ENCODE data around the gene PRKAG2. TPM values are rescaled to one million over a fixed set of nuclear protein-coding genes. Genes with fewer than 3 reads are reported as not detected.

PRKAG2 gene
- total and polyA plus RNA-seq, 8 donors = 12.9 to 34.6 (median 18.0) TPM

DNA sequence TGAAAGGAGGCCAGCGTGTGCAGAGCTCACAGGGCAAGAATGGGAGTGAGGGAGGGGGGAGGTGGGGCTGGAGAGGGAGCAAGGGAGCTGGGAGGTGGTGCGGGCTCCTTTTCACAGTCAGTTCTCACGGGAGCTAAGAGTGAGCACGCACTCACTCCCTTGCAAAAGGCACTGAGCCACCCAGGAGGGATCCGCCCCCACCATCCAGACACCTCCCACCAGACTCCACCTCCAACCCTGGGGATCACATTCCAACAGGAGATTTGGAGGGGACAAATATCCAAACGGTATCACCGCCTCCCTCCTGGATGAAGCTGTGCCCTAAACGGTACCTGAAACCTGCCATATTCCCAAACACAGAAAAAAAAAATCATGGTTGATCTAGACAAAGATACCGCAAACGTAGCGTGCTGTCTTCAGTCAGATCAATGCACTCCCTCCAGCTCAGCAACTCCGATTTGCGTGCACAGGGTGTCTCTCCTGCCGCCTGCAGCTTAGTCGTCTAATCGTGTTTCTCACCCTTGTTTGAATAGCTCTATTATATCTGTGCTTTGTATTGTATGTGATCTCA, 20.3 kb upstream of the PRKAG2 start:
- no peaks in the 10 kb centered on the region for H3K9me3 ChIP-seq
- intact Hi-C loops (cut with DNase I) = no loop called here
- H3K27ac ChIP-seq = no peak overlapping the region
- ATAC-seq (peak; percentile 25), DNase-seq (no peak)
- H3K4me1 ChIP-seq = no peaks in the 10 kb centered on the region
- TF ChIP-seq, protein P1, sequence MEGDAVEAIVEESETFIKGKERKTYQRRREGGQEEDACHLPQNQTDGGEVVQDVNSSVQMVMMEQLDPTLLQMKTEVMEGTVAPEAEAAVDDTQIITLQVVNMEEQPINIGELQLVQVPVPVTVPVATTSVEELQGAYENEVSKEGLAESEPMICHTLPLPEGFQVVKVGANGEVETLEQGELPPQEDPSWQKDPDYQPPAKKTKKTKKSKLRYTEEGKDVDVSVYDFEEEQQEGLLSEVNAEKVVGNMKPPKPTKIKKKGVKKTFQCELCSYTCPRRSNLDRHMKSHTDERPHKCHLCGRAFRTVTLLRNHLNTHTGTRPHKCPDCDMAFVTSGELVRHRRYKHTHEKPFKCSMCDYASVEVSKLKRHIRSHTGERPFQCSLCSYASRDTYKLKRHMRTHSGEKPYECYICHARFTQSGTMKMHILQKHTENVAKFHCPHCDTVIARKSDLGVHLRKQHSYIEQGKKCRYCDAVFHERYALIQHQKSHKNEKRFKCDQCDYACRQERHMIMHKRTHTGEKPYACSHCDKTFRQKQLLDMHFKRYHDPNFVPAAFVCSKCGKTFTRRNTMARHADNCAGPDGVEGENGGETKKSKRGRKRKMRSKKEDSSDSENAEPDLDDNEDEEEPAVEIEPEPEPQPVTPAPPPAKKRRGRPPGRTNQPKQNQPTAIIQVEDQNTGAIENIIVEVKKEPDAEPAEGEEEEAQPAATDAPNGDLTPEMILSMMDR (IDR thresholded peaks at IDR 0.05) = no peak
- no peaks in the 10 kb centered on the region for H3K36me3 ChIP-seq
- no peak overlapping the region for H3K4me3 ChIP-seq
- peaks cover 0 to 27% of the 10 kb centered on the region in 2 donors for H3K27me3 ChIP-seq

- ATAC-seq (no peak), DNase-seq (no peak)
- intact Hi-C loops (cut with DNase I) = no loop called here
- Histone ChIP-seq H3K27ac (no peak overlapping the region), H3K4me1 (no peaks in the 10 kb centered on the region), H3K4me3 (no peak overlapping the region), H3K9me3 (no peaks in the 10 kb centered on the region), H3K36me3 (no peaks in the 10 kb centered on the region), H3K27me3 (peaks cover 0 to 26% of the 10 kb centered on the region in 2 donors)
- TF ChIP-seq, protein P1 (IDR thresholded peaks at IDR 0.05) = no peak
Measured at GRCh38 chr7:151896486-151896885, 19.6 kb upstream of the PRKAG2 start.

DNA sequence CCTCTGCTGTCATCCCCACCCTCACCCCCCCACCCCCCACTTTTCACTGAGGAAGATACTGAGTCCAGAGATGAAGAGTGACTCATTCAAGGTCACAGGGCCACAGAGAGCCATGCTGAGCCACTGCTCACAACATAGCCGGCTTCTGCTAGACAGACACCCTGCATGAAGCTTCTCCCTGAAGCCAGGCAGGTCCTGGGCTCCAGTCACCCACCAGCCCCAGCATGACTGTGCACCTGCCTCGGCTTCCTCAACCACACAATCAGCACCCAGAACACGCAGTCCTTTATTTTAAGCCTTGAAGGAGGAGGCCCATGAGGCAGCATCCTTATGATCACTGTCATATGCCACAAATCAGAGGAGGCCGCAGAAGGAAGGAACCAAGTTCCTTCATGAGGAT, 19.2 kb upstream of the PRKAG2 start:
- intact Hi-C loops (cut with DNase I) = no loop called here
- DNase-seq (no peak), ATAC-seq (no peak)
- H3K9me3 ChIP-seq = no peaks in the 10 kb centered on the region
- no peak overlapping the region for H3K4me3 ChIP-seq
- TF ChIP-seq, protein P1 (IDR thresholded peaks at IDR 0.05) = no peak
- no peaks in the 10 kb centered on the region for H3K4me1 ChIP-seq
- no peaks in the 10 kb centered on the region for H3K36me3 ChIP-seq
- H3K27ac ChIP-seq = no peak overlapping the region
- peaks cover 0 to 28% of the 10 kb centered on the region in 2 donors for H3K27me3 ChIP-seq

DNA sequence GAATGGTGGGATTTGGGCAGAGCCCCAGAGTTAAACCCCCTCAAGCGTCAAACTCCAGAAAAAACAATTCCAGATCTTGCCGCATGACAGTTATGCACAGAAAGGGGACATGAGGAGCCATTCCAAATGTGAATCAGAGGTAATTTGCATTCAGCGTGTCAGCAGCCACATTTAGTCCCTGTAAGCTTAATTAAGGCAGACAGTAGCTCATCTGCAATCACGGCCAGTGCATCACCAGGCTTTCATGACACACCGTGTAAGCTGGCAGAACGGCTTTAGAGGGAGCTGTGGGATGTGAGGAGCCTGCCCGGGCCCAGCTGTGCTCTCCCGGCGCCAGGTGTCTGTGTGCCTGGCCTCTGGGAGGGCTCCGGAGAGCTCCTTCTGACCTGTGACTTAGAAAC, 18.7 kb upstream of the PRKAG2 start:
- DNase-seq (no peak), ATAC-seq (no peak)
- TF ChIP-seq, protein P1 (IDR thresholded peaks at IDR 0.05) = no peak
- no peaks in the 10 kb centered on the region for H3K4me1 ChIP-seq
- H3K9me3 ChIP-seq = no peaks in the 10 kb centered on the region
- intact Hi-C loops (cut with DNase I) = no loop called here
- H3K27me3 ChIP-seq = peaks cover 0 to 32% of the 10 kb centered on the region in 2 donors
- H3K27ac ChIP-seq = no peak overlapping the region
- H3K4me3 ChIP-seq = no peak overlapping the region
- H3K36me3 ChIP-seq = no peaks in the 10 kb centered on the region

DNA sequence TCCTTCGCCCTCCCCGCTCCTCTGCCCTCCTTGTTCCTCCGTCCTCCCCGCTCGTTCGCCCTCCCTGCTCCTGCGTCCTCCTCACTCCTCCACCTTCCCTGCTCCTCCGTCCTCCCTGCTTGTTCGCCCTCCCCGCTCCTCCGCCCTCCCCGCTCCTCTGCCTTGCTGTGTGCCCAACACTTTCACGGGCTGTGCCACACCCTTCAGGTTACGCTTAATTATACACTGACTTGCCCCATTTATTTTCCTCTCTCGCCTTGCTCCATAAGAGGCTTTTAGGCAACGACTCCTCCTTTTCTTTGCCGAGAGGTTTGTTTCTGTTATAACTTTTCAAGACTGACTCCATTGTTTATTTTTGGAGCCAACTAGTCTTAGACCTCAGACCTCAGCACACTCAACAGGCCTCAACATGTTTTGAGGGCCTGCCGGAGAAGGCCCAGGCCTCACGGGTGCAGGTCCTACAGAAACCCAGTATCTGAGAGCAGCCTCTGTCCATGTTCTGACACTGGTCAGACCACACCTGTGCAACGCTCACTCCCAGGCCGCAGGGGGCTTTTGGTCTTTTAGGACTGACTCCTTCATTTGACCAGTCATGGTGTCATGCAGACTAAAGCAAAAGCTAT, 18.2 kb upstream of the PRKAG2 start:
- H3K9me3 ChIP-seq = no peaks in the 10 kb centered on the region
- H3K4me3 ChIP-seq = no peak overlapping the region
- H3K27me3 ChIP-seq = peaks cover 0 to 37% of the 10 kb centered on the region in 2 donors
- intact Hi-C loops (cut with DNase I) = no loop called here
- TF ChIP-seq, protein P1 (IDR thresholded peaks at IDR 0.05) = no peak
- no peak overlapping the region for H3K27ac ChIP-seq
- ATAC-seq (peak; percentile 70), DNase-seq (no peak)
- no peaks in the 10 kb centered on the region for H3K36me3 ChIP-seq
- no peaks in the 10 kb centered on the region for H3K4me1 ChIP-seq

Measured in left lung (tissue), 10 donors.